IPS-18c (cell line): ENCODE measurements around the gene PCDHGC5.

ENCODE experiments used
- H3K4me3 ChIP-seq: 2 replicates; pipeline ENCODE4 v1.7.0; 2013; ENCODE audit warnings: low read depth, mild to moderate bottlenecking, low read length, moderate library complexity; ENCODE audit not compliant: insufficient read depth
- H3K9me3 ChIP-seq: one replicate; pipeline ENCODE4 v1.6.1; 2013; ENCODE audit warnings: mild to moderate bottlenecking, low read length, moderate library complexity; ENCODE audit not compliant: control insufficient read depth, insufficient read depth

The PCDHGC5 gene

GRCh38 chr5:141507387-141508091 lies 18.7 kb downstream of the PCDHGC5 start:
- Histone ChIP-seq H3K4me3 (no peak overlapping the region), H3K9me3 (no peaks in the 10 kb centered on the region)

- Histone ChIP-seq H3K4me3 (peak overlapping the region; percentile 11), H3K9me3 (no peaks in the 10 kb centered on the region)
These were observed 19.5 kb downstream of the PCDHGC5 start for GRCh38 chr5:141508440-141508797.

GRCh38 chr5:141508798-141509611 lies 20.1 kb downstream of the PCDHGC5 start:
- Histone ChIP-seq H3K4me3 (peak overlapping the region; percentile 11; the same call in 1 of the 2 replicates), H3K9me3 (no peaks in the 10 kb centered on the region)

GRCh38 chr5:141510160-141510559 lies 21.3 kb downstream of the PCDHGC5 start:
- H3K4me3 ChIP-seq = no peak overlapping the region
- H3K9me3 ChIP-seq = no peaks in the 10 kb centered on the region

GRCh38 chr5:141510850-141511601 lies 22.1 kb downstream of the PCDHGC5 start:
- H3K9me3 ChIP-seq = no peaks in the 10 kb centered on the region
- H3K4me3 ChIP-seq = no peak overlapping the region

- no peaks in the 10 kb centered on the region for H3K9me3 ChIP-seq
These were observed 23.0 kb downstream of the PCDHGC5 start for GRCh38 chr5:141511771-141512325.

GRCh38 chr5:141512390-141512910 lies 23.6 kb downstream of the PCDHGC5 start:
- H3K4me3 ChIP-seq = peak overlapping the region; percentile 57; the same call in 1 of the 2 replicates
- no peaks in the 10 kb centered on the region for H3K9me3 ChIP-seq

More at GRCh38 chr5:141511771-141512325, 23.0 kb downstream of the PCDHGC5 start:
- no peak overlapping the region for H3K4me3 ChIP-seq

- Histone ChIP-seq H3K4me3 (peak overlapping the region; percentile 57), H3K9me3 (no peaks in the 10 kb centered on the region)
These were observed 24.2 kb downstream of the PCDHGC5 start for GRCh38 chr5:141512911-141513626.

GRCh38 chr5:141513627-141514329 lies 24.9 kb downstream of the PCDHGC5 start:
- peak overlapping the region; percentile 57 for H3K4me3 ChIP-seq
- H3K9me3 ChIP-seq = no peaks in the 10 kb centered on the region

GRCh38 chr5:141514330-141515133 lies 25.7 kb downstream of the PCDHGC5 start:
- no peak overlapping the region for H3K4me3 ChIP-seq
- H3K9me3 ChIP-seq = no peaks in the 10 kb centered on the region

- H3K4me3 ChIP-seq = no peak overlapping the region
These were observed 26.3 kb downstream of the PCDHGC5 start for GRCh38 chr5:141515141-141515540.

GRCh38 chr5:141515946-141516671 lies 27.2 kb downstream of the PCDHGC5 start:
- H3K4me3 ChIP-seq = no peak overlapping the region
- H3K9me3 ChIP-seq = no peaks in the 10 kb centered on the region

More at GRCh38 chr5:141515141-141515540, 26.3 kb downstream of the PCDHGC5 start:
- H3K9me3 ChIP-seq = no peaks in the 10 kb centered on the region

GRCh38 chr5:141516672-141517025 lies 27.8 kb downstream of the PCDHGC5 start:
- no peaks in the 10 kb centered on the region for H3K9me3 ChIP-seq
- H3K4me3 ChIP-seq = no peak overlapping the region

GRCh38 chr5:141517312-141517711 lies 28.4 kb downstream of the PCDHGC5 start:
- no peaks in the 10 kb centered on the region for H3K9me3 ChIP-seq

More at GRCh38 chr5:141517312-141517711, 28.4 kb downstream of the PCDHGC5 start:
- no peak overlapping the region for H3K4me3 ChIP-seq
